CD4-positive, CD25-positive, alpha-beta regulatory T cell (primary cell): Measurements from ENCODE around the gene KMT2B. TPM values are rescaled to one million over a fixed set of nuclear protein-coding genes. Genes with fewer than 3 reads are reported as not detected.

Source experiments
- ATAC-seq, 2 donors: fragments of 150-1000 bp; cut with Tn5 transposase; one replicate each; pipeline ENCODE4 v1.10.0; 2021; ENCODE audit warnings: low read depth in 2 of 2, moderate number of reproducible peaks in 2 of 2, moderate library complexity in 1 of 2
- DNase-seq, 3 donors: peaks; one replicate each; pipeline versions ENCODE4 v3.0.0 to v3.0.0-alpha.2; 2012 to 2022; ENCODE audit warnings: mixed read lengths in 1 of 3
- H3K27ac ChIP-seq: one replicate; pipeline ENCODE4 v1.7.0; 2013; ENCODE audit warnings: mild to moderate bottlenecking, low read length; ENCODE audit not compliant: insufficient read depth, poor library complexity, severe bottlenecking
- H3K27me3 ChIP-seq: one replicate; pipeline ENCODE4 v1.7.0; 2013; ENCODE audit warnings: low read length; ENCODE audit not compliant: control insufficient read depth, insufficient read depth
- H3K36me3 ChIP-seq: one replicate; pipeline ENCODE4 v1.7.0; 2013; ENCODE audit warnings: mild to moderate bottlenecking, low read length, moderate library complexity; ENCODE audit not compliant: control insufficient read depth, insufficient read depth
- H3K4me1 ChIP-seq: 2 replicates; pipeline ENCODE4 v1.7.0; 2013; ENCODE audit warnings: mild to moderate bottlenecking, low read length; ENCODE audit not compliant: insufficient read depth, control insufficient read depth, poor library complexity, severe bottlenecking
- H3K4me3 ChIP-seq: one replicate; pipeline ENCODE4 v1.7.0; 2013; ENCODE audit warnings: low read depth, mild to moderate bottlenecking, low read length, moderate library complexity
- H3K9me3 ChIP-seq, 2 experiments: 1 replicate in 1 of 2; 2 replicates in 1 of 2; pipeline ENCODE4 v1.7.0; 2013; ENCODE audit warnings: low read length in 2 of 2, mild to moderate bottlenecking in 1 of 2, moderate library complexity in 1 of 2; ENCODE audit not compliant: control insufficient read depth in 2 of 2
- H3K27ac Mint-ChIP-seq, 3 donors: one replicate each; pipeline ENCODE4 v1.8.0; 2020 to 2022; ENCODE audit warnings: mild to moderate bottlenecking in 3 of 3, mixed read lengths in 3 of 3, moderate library complexity in 2 of 3
- H3K27me3 Mint-ChIP-seq: one replicate; pipeline ENCODE4 v1.8.0; 2022; ENCODE audit warnings: mild to moderate bottlenecking, mixed read lengths
- H3K36me3 Mint-ChIP-seq: one replicate; pipeline ENCODE4 v1.8.0; 2020; ENCODE audit warnings: mixed read lengths
- H3K4me1 Mint-ChIP-seq, 4 donors: one replicate each; pipeline ENCODE4 v1.8.0; 2020 to 2022; ENCODE audit warnings: mixed read lengths in 4 of 4, mild to moderate bottlenecking in 1 of 4
- H3K4me3 Mint-ChIP-seq, 4 donors: one replicate each; pipeline ENCODE4 v1.8.0; 2020 to 2022; ENCODE audit warnings: mild to moderate bottlenecking in 4 of 4, mixed read lengths in 4 of 4, moderate library complexity in 3 of 4
- H3K9me3 Mint-ChIP-seq, 7 donors: one replicate each; pipeline ENCODE4 v1.8.0; 2020 to 2022; ENCODE audit warnings: mixed read lengths in 7 of 7, mild to moderate bottlenecking in 3 of 7, moderate library complexity in 2 of 7
- polyA plus RNA-seq, 4 donors: library from polyadenylated mRNA; unstranded; fragments of 300-500 nt; fragmentation: Illumina TruSeq; gene quantifications; one replicate each; pipeline ENCODE4 v1.2.3, GENCODE V29; 2021
- total RNA-seq: library from RNA; stranded (reverse); gene quantifications from one replicate; pipeline ENCODE4 v1.2.3, GENCODE V29; 2022

Gene KMT2B
- total and polyA plus RNA-seq, 5 donors from 2014 or later: 0.45 to 73.0 (median 0.87) TPM

DNA sequence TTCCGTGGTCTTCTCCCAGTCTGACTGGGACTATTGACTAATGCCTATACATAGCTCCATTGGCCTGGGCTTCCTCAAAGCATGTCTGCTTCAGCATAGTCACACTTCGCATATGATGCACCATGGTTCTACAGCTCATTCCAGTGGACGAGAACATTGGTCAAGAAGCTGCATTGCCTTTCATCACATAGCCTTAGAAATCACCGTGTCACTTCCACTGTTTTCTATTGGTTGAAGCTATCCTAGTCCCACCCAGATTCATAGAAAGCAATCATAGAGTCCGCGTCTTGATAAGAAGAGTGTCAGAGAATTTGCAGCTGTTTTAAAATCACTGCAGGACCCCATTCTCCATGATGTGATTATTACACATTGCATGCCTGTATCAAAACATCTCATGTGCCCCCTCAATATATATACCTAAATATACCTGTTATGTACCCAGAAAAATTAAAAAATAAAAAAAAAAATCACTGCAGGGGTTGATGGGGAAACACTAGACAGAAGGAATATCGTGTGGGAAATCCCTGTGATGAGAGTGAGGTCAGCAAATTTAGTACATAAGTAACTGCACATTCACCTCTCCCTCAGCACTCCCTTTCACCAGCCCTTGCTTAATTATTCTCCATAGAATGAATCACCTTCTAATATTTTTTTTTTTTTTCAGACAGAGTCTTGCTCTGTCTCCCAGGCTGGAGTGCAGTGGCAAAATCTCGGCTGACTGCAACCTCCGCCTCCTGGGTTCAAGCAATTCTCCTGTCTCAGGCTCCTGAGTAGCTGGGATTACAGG is 55.4 kb downstream of the KMT2B start:
- no peaks in the 10 kb centered on the region for H3K9me3 Mint-ChIP-seq
- no peak for DNase-seq
- peak overlapping the region in 1 of 4 donors; percentile 81 for H3K4me3 Mint-ChIP-seq
- H3K27me3 Mint-ChIP-seq: no peaks in the 10 kb centered on the region
- Histone ChIP-seq H3K9me3 (no peaks in the 10 kb centered on the region), H3K4me1 (peaks cover 17% of the 10 kb centered on the region), H3K27ac (no peak overlapping the region), H3K36me3 (peaks cover 3% of the 10 kb centered on the region), H3K27me3 (no peaks in the 10 kb centered on the region), H3K4me3 (no peak overlapping the region)
- H3K4me1 Mint-ChIP-seq: peaks cover 4 to 28% (median 9%) of the 10 kb centered on the region in 4 donors
- no peak overlapping the region for H3K27ac Mint-ChIP-seq
- ATAC-seq: no peak
- H3K36me3 Mint-ChIP-seq: peaks cover 5% of the 10 kb centered on the region

DNA sequence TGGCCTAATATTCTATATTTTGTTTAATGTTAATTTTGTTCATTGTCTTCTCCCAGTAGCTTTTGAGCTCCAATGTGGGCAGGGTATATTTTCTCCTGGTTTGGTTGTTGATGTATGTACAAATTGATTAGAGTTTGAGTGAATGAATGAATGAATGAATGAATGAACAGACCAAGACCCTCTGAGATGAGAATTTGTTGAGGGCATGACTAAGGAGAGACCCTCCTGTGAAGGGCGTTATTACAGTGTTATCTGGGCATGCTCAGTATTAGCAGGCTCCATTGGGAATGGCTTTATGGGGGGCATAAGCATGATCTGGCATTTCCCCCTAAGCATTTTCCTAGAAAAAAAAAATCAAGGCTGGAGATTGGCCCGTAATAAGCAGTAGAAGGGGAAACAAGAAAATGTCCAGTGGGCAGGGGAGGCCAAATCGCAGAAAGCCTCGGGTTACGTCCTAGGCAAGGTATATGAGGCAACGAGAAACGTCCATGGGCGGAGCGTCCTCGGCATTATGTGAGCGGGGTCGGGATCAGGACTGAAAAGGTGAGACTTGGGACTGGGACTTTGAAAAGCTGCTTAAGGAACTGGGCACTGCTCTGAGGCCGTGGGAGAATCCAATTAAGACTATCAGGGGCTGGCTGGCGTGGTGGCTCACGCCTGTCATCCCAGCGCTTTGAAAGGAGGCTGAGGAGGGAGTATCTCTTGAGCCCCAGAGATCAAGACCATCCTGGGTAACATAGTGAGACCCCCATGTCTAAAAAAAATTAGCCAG is 56.7 kb downstream of the KMT2B start:
- Histone ChIP-seq H3K27ac (no peak overlapping the region), H3K4me3 (peak overlapping the region; percentile 69), H3K36me3 (no peaks in the 10 kb centered on the region), H3K27me3 (no peaks in the 10 kb centered on the region), H3K4me1 (peaks cover 17% of the 10 kb centered on the region), H3K9me3 (no peaks in the 10 kb centered on the region)
- no peak for ATAC-seq
- H3K9me3 Mint-ChIP-seq: no peaks in the 10 kb centered on the region
- no peak for DNase-seq
- H3K36me3 Mint-ChIP-seq: peaks cover 4% of the 10 kb centered on the region
- H3K27ac Mint-ChIP-seq: peak overlapping the region in 1 of 3 donors; percentile 73
- peaks cover 4 to 28% (median 9%) of the 10 kb centered on the region in 4 donors for H3K4me1 Mint-ChIP-seq
- H3K27me3 Mint-ChIP-seq: no peaks in the 10 kb centered on the region
- peak overlapping the region; percentile 86 to 94 (median 90) for H3K4me3 Mint-ChIP-seq

DNA sequence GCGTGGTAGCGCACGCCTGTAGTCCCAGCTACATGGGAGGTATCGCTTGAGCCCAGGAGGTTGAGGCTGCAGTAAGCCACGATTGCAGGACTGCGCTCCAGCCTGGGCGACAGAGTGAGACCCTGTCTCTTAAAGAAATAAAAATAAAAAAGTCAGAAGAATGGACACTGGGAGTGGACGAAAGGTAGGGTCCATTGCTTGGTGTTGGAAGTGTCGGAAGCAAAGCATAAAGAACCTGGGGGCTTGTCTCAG is 57.2 kb downstream of the KMT2B start:
- Histone ChIP-seq H3K4me3 (peak overlapping the region; percentile 69), H3K27ac (no peak overlapping the region), H3K27me3 (no peaks in the 10 kb centered on the region), H3K4me1 (peaks cover 17% of the 10 kb centered on the region), H3K9me3 (no peaks in the 10 kb centered on the region), H3K36me3 (no peaks in the 10 kb centered on the region)
- peaks cover 4% of the 10 kb centered on the region for H3K36me3 Mint-ChIP-seq
- H3K4me1 Mint-ChIP-seq: peaks cover 4 to 28% (median 9%) of the 10 kb centered on the region in 4 donors
- no peaks in the 10 kb centered on the region for H3K27me3 Mint-ChIP-seq
- peak overlapping the region; percentile 86 to 94 (median 90) for H3K4me3 Mint-ChIP-seq
- no peak for DNase-seq
- H3K9me3 Mint-ChIP-seq: no peaks in the 10 kb centered on the region
- no peak for ATAC-seq
- H3K27ac Mint-ChIP-seq: peak overlapping the region in 2 of 3 donors; percentile 73 to 87

DNA sequence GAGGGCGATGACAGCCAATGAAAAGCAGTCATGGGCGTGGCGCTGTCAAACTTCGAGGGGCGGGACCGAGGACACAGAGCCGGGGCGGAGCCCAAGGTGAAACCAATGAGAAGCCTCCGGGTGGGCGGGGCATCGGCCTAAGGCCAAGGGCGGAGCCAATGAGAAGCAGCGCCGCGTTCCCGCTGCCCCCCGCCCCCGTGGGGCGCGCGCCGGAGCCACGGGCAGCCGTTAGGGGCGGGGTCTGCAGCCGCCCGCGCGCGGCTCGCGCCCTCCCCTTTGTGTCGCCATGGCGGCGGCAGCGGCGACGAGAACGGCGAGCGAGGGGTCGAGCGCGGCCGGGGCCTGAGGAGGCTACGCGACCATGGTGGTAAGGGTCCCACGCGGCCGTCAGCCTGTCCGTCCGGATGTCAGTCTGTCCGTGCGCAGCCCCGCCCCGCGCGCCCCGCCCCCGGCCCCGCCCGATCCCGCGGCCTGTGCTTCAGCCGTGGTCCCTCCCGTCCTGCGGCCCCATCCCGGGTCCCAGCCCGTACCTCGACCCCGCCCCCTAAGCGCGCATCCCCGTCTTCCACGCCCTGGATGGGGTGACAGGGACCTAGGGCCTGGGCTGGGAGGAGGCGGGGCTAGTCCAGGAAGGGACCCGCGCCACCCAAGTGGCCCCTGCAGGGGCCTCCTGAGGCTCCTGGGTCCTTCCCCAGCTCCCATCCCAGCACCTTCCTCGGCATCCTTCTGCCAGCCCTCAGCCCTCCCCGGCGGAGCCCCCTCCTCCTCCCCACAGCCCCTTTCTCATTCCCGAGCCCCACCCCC is 57.7 kb downstream of the KMT2B start, which contains the start of gene ARHGAP33:
Gene ARHGAP33, plus strand, starts transcription at position 267 of the 804 bp plus-strand sequence. Its CDS starts 95 bp downstream, at position 362.
- Mint-ChIP-seq H3K9me3 (no peaks in the 10 kb centered on the region), H3K36me3 (peaks cover 4% of the 10 kb centered on the region), H3K27ac (peak within 1 kb of the TSS; percentile 60 to 87 (median 73)), H3K4me3 (peak within 1 kb of the TSS; percentile 86 to 94 (median 90)), H3K27me3 (no peaks in the 10 kb centered on the region), H3K4me1 (peaks cover 4 to 28% (median 9%) of the 10 kb centered on the region in 4 donors)
- peaks cover 17% of the 10 kb centered on the region for H3K4me1 ChIP-seq
- H3K4me3 ChIP-seq: peak within 1 kb of the TSS; percentile 69
- H3K27me3 ChIP-seq: no peaks in the 10 kb centered on the region
- ATAC-seq: peak; percentile 97
- H3K36me3 ChIP-seq: no peaks in the 10 kb centered on the region
- H3K9me3 ChIP-seq: no peaks in the 10 kb centered on the region
- H3K27ac ChIP-seq: peak within 1 kb of the TSS; percentile 9
- peak; percentile 98 for DNase-seq

DNA sequence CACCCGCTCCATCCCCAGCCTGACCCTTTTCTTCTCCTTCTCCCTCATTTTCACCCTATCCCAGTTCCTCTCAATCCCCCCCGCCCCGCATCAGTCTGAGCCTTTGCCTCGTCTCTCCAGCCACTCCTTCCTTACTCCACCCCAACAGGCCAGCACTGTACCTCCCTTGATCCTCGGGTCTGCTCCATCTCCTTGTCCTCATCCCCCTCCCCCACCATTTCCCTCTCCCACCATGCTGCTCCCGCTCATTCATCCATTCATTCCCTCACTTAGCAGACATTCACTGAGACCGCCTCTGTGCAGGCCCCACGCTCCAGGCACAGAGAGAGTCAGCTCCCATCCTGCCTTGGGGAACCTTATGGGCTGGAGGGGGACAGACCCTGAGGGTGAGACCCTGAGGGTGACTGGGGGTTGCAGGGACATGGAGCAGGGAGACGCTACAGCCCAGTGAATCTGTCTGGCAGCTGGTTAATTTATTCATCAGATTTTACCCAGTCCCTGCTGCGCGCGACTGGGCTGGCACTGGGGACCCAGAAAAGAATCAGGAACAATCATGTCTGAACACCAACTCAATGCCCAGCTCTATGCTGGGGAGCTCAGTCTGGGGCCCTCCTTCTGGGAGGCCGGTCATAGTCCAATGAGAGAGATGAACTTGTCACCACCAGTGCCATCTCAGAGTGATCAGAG is 58.4 kb downstream of the KMT2B start:
- H3K27me3 Mint-ChIP-seq: no peaks in the 10 kb centered on the region
- H3K27ac Mint-ChIP-seq: peak overlapping the region in 2 of 3 donors; percentile 18 to 60

DNA sequence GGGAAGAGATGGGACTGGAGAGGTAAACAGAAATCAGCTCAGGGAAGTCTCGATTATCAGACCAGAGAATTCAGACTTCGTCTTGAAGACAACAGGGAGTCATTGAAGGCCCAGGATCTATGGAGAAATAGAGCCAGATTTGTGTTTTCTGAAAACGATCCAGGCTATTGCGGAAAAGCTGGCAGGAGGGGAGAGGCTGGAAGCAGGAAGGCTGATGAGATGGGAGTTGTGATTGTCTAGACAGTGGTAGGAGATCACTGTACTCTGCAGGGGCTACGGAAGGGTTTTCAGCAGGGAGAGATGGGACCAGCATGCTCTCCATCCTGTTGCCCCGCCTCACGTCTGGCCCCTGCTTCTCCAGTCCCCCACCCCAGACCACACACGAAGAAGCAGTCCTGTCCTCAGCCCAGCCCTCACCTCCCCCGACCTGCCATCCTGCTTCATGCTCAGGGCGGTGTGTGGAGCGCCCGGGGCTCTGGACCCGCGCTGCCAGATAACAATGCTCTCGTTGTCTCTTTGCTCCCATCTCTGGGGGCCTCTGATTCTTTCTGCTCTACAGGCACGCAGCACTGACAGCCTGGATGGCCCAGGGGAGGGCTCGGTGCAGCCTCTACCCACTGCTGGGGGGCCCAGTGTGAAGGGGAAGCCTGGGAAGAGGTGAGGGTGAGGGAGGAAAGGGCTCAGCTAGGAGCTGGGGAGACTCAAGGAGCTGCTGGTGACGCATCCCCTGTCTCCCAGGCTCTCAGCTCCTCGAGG is 59.5 kb downstream of the KMT2B start:
- peak overlapping the region in 2 of 3 donors; percentile 18 to 73 for H3K27ac Mint-ChIP-seq
- peaks cover 17% of the 10 kb centered on the region for H3K4me1 ChIP-seq
- H3K27me3 ChIP-seq: no peaks in the 10 kb centered on the region
- H3K9me3 Mint-ChIP-seq: no peaks in the 10 kb centered on the region
- H3K36me3 Mint-ChIP-seq: peaks cover 10% of the 10 kb centered on the region
- H3K36me3 ChIP-seq: no peaks in the 10 kb centered on the region
- no peaks in the 10 kb centered on the region for H3K9me3 ChIP-seq
- no peak for DNase-seq
- H3K4me1 Mint-ChIP-seq: peaks cover 4 to 28% (median 9%) of the 10 kb centered on the region in 4 donors
- peak overlapping the region; percentile 69 to 79 (median 76) for H3K4me3 Mint-ChIP-seq
- no peak overlapping the region for H3K27ac ChIP-seq
- H3K27me3 Mint-ChIP-seq: no peaks in the 10 kb centered on the region
- no peak overlapping the region for H3K4me3 ChIP-seq
- no peak for ATAC-seq

More for the DNA sequence above, 58.4 kb downstream of the KMT2B start:
- peak overlapping the region; percentile 9 for H3K27ac ChIP-seq
- no peaks in the 10 kb centered on the region for H3K9me3 ChIP-seq
- DNase-seq (no peak), ATAC-seq (no peak)
- H3K36me3 ChIP-seq: no peaks in the 10 kb centered on the region
- Mint-ChIP-seq H3K9me3 (no peaks in the 10 kb centered on the region), H3K36me3 (peaks cover 6% of the 10 kb centered on the region), H3K4me1 (peaks cover 4 to 28% (median 9%) of the 10 kb centered on the region in 4 donors), H3K4me3 (peak overlapping the region; percentile 75 to 80 (median 80))
- H3K27me3 ChIP-seq: no peaks in the 10 kb centered on the region
- peaks cover 17% of the 10 kb centered on the region for H3K4me1 ChIP-seq
- H3K4me3 ChIP-seq: peak overlapping the region; percentile 7
